C4-2B (cell line): ENCODE measurements around the gene FXR2.

ENCODE experiments used
- H3K27ac ChIP-seq: fragments of 450-650 bp; 2 replicates; pipeline ENCODE4 v1.5.1; 2017
- CTCF ChIP-seq: fragments of 450-650 bp; conservative IDR thresholded peaks from 2 replicates; pipeline ENCODE4 v1.5.1; 2017; ENCODE audit warnings: mild to moderate bottlenecking
- ZFX ChIP-seq: fragments of 450-650 bp; IDR thresholded peaks from 2 replicates; pipeline ENCODE4 v1.6.1; 2017

FXR2 gene

GRCh38 chr17:7548585-7549400 lies 65.9 kb downstream of the FXR2 start, which contains the start of gene TNFSF12:
TNFSF12 (plus strand) TSS chr17:7549058; CDS start chr17:7549154, 96 bp downstream.
- TF ChIP-seq CTCF (no peak), ZFX (no peak)
- no peak within 1 kb of the TSS for H3K27ac ChIP-seq

GRCh38 chr17:7544911-7545310 lies 69.8 kb downstream of the FXR2 start:
- no peak overlapping the region for H3K27ac ChIP-seq
- TF ChIP-seq CTCF (no peak), ZFX (no peak)
